Cortex of kidney (tissue), 1 donor: Measurements from ENCODE around the gene ATP8B2.
"Not testable (repeated sequence)": the region's sequence is repeated elsewhere in the genome, so short reads cannot be mapped to it uniquely, and the experiment has no call there.

Experiments used
- DNase-seq: peaks from one replicate; lab custom pipeline; 2025; lab: John Stamatoyannopoulos, UW

Gene ATP8B2, protein sequence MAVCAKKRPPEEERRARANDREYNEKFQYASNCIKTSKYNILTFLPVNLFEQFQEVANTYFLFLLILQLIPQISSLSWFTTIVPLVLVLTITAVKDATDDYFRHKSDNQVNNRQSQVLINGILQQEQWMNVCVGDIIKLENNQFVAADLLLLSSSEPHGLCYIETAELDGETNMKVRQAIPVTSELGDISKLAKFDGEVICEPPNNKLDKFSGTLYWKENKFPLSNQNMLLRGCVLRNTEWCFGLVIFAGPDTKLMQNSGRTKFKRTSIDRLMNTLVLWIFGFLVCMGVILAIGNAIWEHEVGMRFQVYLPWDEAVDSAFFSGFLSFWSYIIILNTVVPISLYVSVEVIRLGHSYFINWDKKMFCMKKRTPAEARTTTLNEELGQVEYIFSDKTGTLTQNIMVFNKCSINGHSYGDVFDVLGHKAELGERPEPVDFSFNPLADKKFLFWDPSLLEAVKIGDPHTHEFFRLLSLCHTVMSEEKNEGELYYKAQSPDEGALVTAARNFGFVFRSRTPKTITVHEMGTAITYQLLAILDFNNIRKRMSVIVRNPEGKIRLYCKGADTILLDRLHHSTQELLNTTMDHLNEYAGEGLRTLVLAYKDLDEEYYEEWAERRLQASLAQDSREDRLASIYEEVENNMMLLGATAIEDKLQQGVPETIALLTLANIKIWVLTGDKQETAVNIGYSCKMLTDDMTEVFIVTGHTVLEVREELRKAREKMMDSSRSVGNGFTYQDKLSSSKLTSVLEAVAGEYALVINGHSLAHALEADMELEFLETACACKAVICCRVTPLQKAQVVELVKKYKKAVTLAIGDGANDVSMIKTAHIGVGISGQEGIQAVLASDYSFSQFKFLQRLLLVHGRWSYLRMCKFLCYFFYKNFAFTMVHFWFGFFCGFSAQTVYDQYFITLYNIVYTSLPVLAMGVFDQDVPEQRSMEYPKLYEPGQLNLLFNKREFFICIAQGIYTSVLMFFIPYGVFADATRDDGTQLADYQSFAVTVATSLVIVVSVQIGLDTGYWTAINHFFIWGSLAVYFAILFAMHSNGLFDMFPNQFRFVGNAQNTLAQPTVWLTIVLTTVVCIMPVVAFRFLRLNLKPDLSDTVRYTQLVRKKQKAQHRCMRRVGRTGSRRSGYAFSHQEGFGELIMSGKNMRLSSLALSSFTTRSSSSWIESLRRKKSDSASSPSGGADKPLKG

DNA sequence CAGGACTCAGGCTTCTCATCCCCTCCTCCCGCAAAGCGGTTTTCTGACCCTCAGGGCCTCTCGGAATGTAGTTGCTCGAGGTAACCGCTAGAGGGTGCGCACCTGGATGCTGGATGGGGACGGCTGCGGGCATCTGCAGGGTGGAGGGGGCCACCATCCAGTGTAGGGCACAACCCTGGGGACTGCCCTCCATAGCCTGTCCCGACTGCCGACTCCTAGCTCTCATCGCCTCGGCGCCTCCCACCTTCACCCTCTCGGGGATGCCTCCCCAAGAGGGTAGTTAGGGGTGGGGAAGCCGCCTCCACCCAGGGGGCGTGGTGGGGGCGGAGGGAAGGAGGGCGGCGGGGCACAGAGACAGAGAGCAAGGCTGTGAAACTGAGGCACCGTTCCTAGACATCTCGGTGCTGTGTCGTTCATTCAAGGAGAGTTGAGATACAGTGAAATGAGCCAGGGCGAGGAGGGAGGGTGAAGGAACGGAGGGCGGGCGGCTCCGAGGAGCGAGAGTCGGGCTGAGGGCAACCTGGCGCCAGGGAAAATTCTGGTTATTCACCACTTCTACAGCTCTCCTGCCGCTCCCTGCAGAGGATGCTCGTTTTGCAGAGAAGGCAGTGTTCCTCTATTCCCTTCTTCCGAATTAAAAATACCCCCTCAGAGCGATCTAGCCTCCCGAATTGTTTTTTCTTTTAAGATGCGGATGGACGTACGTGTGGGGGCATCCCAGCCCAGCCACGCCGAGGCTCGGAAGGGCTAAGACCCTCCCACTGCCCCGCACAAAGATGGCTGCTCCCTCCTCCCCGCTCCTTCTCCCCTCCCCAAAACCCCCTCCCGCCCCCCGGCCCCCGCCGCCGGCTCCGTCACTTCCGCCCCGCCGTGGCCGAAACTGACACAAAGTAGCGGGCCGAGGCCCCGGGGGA, at the start of gene ATP8B2:
TSS of gene ATP8B2 (plus strand) at position 857 of the 914 bp plus-strand sequence. CDS start 2,617 bp downstream, outside the sequence.
- no peak for DNase-seq

DNA sequence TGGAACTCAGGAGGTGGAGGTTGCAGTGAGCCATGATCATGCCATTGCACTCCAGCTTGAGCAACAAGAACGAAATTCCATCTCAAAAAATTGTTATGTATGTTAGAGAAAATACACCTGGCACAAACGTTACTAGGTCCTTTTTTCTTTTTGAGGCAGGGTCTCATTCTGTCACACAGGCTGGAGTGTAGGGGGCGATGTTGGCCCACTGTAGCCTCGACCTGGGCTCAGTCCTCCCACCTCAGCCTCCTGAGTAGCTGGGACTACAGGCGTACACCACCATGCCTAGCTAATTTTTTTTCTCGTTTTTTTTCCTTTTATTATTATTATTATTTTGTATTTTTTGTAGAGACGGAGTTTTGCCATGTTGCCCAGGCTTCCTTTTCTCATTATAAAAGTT, 48.5 kb upstream of the ATP8B2 start:
- no peak for DNase-seq

DNA sequence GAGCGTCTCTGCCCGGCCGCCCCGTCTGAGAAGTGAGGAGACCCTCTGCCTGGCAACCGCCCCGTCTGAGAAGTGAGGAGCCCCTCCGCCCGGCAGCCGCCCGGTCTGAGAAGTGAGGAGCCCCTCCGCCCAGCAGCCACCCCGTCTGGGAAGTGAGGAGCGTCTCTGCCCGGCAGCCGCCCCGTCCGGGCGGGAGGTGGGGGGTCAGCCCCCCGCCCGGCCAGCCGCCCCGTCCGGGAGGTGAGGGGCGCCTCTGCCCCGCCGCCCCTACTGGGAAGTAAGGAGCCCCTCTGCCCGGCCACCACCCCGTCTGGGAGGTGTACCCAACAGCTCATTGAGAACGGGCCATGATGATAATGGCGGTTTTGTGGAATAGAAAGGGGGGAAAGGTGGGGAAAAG, 37.7 kb upstream of the ATP8B2 start:
- DNase-seq, result not testable (repeated sequence)

DNA sequence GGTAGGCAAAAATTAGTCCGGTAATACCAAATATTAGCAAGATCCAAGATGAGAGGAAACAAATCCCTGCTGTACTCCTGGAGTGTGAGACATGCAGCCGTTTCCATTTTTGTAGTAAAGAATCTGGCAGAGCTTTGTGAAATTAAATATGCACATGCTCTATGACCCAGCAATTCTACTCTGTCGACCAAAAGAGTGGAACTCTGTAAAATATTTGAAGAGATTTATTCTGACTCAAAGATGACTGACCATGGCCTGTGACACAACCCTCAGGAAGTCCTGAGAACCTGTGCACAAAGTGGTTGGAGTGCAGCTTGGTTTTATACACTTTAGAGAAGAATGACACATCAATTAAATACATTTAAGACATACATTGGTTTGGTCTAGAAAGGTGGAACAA, 36.7 kb upstream of the ATP8B2 start:
- no peak for DNase-seq

DNA sequence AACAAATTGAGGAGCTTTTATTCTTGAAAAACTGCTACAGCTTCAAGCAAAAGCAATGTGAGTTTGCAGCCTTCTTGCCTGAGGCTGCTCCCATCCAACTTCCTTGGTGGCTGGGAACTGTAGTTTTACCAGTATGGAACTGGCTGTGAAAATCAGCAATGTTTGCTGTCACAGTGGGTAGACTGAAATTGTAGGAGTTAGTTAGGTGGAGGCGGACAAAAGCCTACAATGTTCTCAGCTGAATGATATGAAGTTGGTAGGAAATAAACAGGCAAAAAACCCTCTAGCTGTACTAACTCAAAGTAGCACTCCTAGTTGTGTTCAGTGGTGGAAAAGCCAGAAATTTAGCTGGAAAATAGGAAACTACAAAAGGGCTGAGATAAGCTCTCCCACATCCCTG, 34.4 kb upstream of the ATP8B2 start:
- DNase-seq, result no peak

DNA sequence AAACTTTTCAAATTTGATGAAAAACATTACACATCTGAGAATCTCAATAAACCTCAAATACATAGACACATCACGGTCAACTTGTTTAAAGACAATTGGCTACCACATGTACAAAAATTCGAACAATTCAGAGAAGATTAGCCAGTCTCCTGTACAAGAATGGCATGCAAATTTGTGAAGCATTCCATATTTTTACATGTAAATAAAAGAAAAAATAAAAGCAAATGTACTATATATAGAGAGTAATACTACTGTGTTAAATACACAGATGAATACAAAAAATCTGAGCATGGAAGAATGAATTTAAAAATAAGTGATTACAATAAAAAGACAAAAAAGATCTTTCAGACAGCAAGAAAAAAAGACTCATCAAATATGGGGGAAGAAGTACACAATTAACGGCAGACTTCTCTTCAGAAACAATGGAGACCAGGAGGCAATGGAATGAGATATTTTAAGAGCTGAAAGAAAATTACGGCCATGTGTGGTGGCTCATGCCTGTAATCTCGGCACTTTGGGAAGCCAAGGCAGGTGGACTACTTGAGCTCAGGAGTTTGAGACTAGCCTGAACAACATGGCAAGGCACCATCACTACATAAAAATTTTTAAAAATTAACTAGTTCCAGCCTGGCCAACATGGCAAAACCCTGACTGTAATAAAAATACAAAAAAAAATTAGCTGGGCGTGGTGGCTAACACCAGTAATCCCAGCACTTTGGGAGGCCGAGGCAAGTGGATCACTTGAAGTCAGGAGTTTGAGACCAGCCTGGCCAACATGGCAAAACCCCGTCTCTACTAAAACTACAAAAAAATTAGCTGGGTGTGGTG, 29.7 kb upstream of the ATP8B2 start:
- no peak for DNase-seq

DNA sequence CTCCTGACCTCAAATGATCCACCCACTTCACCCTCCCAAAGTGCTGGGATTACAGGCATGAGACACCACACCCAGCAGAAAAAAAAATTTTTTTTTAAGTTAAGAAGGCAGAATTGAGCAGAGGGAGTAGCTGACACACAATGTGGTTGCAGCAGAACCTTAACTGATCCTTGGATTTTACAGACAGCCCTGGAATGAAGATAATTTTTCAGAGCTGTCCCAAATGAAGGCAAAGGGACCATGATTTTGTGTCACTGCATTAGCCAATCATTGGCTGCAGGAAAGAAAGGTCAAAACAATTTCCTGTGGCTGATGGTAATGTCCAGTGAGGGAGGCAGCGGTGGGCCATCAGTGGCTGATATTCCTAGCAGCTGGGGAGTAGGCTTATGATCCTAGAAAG, 23.7 kb upstream of the ATP8B2 start:
- DNase-seq, result no peak

DNA sequence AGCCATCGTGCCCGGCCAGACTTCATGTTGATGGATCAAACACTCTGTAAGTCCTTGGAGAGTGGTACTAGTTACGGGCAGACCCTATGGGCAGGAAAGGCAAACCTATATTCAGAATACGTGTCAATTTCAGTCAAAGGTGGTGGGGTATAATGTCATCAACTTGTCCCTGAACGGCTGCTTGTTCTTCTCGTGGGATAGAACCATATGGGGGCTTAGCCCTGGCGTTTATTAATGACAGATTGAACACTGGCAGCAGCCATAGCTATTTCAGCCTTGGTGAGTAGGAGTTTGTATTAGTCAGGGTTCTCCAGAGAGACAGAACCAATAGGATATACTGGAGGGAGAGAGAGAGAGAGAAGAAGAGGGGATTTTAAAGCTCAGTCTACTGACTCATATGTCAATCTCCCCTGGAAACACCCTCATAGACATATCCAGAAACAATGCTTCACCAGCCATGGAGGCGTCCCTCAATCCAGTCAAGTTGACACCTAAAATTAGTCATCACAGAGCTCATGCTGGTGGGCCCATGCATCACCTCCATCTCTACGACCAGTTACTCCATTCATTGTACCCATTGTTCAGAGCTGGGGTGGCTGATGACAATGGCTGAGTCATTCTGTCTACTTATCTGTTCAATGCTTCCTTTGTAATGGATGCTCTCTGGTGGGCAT, 20.5 kb upstream of the ATP8B2 start:
- no peak for DNase-seq

DNA sequence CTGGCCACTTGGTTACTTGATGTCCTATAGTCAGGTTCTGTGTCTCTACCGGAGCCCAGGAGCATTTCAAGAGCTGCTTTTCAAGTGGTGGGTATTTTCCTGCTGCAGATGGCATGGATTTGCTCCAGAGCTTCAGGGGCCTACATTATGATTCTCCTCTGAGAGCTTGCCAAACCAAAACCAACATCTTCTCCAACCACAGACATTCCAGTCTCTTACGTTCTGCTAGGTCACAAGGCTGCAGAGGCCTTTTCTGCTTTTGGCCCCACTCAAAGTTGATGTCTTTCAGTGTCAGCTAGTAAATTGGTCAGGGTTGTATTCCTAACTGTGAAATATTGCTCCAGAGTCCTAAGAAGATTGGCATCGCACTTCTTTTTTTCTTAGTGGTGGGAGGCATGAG, 19.2 kb upstream of the ATP8B2 start:
- no peak for DNase-seq

DNA sequence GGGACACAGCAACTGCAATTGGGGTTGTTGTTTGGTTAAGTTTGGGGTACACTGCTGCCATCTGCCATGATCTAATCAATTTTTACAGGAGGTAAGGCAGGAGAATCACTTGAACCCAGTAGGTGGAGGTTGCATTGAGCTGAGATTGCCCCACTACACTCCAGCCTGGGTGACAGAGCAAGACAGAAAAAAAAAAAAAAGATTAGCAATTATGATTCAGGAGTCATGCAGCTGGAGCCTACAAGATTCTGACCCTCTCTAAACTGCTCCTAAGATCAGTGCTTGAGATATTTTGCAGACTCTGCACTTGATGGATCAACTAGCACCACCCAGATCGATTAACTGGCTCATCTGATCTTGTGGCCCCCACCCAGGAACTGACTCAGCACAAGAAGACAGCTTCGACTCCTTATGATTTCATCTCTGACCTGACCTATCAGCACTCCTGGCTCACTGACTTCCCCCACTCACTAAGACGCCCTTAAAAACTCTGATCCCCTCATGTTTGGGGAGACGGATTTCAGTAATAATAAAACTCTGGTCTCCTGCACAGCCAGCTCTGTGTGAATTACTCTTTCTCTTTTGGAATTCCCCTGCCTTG, 17.6 kb upstream of the ATP8B2 start:
- DNase-seq, result not testable (repeated sequence)

DNA sequence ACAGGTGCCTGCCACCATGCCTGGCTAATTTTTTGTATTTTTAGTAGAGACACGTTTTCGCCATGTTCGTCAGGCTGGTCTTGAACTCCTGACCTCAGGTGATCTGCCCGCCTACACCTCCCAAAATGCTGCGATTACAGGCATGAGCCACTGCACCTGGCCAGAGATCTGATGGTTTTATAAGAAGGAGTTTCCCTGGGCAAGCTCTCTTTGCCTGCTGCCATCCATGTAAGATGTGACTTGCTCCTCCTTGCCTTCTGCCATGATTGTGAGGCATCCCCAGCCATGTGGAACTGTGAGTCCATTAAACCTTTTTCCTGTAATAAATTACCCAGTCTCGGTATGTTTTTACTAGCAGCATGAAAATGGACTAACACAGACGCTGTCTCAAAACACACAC, 16.2 kb upstream of the ATP8B2 start:
- not testable (repeated sequence) for DNase-seq

DNA sequence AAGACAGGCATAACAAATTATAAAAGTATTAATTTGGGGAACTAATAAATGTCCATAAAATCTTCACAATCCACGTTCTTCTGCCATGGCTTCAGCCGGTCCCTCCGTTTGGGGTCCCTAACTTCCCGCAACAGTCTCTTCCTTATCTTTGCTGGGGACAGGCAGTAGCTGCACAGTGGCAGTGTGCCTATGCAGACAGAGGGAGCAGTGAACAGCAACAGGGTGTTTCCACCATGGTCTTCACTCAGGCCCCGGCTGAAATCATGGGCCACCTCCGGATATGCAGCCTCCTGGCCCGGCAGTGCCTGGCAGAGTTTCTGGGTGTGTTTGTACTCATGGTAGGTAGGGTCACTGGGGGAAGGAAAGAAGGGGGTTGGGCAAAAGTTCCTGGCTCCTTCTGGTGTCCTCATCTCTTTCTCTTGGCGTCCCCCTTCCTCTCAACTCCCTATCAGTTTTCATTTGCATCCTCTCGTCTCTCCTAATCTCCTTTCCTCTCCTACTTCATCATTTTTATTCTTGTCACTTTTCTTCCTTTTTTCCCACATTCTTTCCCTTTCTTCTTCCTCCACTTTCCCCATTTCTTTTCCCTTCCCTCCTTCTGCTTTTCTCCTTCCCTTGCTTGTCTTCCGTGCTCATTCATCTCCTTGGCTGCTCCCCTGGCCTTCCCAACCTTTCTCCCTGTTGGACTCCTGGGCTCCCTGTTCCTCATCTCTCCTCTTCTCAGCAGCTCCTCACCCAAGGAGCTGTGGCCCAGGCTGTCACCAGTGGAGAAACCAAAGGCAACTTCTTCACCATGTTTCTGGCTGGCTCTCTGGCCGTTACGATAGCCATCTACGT, 12.9 kb upstream of the ATP8B2 start:
- DNase-seq, result not testable (repeated sequence)

DNA sequence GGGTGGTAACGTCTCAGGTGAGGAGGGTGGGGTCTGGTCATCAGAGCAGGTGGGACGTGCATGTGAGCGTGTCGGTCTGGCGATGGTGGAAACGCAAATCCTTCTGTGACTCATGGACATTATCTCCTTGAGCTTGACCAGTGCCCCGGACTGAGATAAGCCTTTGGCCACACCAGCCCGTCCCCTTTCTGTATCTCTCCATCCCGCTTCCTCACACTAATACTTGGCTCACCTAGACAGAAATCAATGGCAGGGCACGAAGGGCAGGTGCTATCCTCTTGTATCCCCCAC, 12.3 kb upstream of the ATP8B2 start:
- DNase-seq, result no peak

DNA sequence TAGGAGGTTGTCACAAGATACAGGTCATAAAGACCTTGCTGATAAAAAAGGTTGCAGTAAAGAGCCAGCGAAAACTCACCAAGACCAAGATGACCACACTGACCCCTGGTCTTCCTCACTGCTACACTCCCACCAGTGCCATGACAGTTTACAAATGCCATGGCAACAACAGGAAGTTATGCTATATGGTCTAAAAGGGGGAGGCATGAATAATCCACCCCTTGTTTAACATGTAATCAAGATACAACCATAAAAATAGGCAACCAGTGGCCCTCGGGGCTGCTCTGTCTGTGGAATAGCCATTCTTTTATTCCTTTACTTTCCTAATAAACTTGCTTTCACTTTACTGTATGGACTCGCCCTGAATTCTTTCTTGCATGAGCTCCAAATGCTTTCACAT, 11.1 kb upstream of the ATP8B2 start:
- not testable (repeated sequence) for DNase-seq

DNA sequence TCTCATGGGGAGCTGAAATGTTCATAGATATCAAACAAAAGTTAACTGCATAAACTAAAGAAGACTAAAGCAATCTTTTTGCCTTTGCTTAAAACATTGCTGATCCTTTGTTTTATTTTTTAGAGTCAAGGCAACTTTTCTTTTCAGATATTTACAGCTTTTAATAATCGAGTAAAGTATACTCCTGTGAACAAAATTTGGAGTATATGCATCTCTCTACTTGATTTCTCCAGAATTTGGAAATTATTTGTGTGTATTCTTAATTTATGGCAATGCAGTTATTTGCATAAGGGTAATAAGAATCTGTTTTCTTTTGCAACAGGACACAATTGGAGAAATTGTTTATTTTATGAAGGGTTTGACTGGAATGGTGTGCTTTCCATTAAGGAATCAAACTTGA, 8.6 kb upstream of the ATP8B2 start:
- DNase-seq, result no peak

DNA sequence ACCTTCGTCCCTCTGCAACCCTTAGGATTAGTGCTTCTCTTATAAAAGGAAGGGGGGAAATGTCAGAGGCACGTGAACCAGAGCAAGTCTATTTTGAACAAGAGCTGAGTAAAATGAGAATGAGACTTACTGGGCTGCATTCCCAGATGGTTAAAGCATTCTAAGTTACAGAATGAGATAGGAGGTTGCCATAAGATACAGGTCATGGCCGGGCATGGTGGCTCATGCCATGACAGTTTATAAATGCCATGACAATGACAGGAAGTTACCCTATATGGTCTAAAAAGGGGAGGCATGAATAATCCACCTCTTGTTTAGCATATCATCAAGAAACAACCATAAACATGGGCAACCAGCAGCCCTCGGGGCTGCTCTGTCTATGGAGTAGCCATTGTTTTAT, 6.9 kb upstream of the ATP8B2 start:
- DNase-seq, result no peak

DNA sequence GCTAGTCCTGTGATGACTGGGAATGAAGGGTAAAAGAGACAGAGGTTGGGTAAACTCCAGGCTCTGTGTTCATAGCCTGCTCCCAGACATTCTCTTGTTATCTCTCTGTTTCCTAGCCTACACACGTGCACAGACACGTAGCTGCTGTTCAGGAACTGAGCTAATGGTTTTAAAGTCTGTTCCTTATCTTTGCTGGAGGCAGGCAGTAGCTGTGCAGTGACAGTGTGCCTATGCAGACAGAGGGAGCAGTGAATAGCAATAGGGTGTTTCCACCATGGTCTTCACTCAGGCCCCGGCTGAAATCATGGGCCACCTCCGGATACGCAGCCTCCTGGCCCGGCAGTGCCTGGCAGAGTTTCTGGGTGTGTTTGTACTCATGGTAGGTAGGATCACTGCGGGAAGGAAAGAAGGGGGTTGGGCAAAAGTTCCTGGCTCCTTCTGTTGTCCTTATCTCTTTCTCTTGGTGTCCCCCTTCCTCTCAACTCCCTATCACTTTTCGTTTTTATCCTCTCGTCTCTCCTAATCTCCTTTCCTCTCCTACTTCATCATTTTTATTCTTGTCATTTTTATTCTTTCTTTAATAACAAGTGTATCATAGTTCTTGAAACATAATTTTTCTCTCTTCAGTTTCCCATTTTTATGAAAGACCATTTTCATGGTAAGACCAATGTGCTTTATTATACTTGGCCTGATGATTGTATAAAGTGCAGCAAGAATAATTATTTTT, 4.3 kb upstream of the ATP8B2 start, which contains the start of gene AQP10:
TSS of gene AQP10 (plus strand) at position 212 of the 727 bp plus-strand sequence. CDS start at position 275, 63 bp downstream.
- no peak for DNase-seq

DNA sequence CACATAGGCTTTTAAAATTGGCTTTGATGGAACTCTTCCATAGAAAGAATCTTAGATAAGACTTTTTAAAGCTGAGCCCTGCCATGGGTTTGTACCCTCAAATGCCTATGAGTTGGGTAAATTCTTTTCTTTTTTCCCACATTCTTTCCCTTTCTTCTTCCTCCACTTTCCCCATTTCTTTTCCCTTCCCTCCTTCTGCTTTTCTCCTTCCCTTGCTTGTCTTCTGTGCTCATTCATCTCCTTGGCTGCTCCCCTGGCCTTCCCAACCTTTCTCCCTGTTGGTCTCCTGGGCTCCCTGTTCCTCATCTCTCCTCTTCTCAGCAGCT, 3.8 kb upstream of the ATP8B2 start:
- not testable (repeated sequence) for DNase-seq
